Measurements from ENCODE around the gene METTL6. TPM values are rescaled to one million over a fixed set of nuclear protein-coding genes. Genes with fewer than 3 reads are reported as not detected.

Gene METTL6
- total RNA-seq, 1 experiment from 2014 or later: 25.6 TPM

DNA sequence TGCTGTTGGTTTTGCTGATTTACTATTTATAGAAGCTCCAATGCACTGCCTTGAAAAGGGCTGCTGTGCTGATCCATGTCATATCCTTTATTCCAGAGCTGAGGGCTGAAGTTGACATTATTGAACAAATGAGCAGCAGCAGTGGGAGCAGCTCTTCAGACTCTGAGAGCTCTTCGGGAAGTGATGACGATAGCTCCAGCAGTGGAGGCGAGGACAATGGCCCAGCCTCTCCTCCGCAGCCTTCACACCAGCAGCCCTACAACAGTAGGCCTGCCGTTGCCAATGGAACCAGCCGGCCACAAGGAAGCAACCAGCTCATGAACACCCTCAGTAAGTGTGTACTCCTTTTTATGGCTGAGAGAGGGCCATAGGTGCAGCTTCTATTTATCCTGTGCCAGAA, 8.9 kb upstream of the METTL6 start:
- H4K20me1 ChIP-seq (ENCODE audit: control insufficient read depth, insufficient read depth, insufficient read length): no peaks in the 10 kb centered on the region
- no peak overlapping the region for H2BK120ac ChIP-seq (ENCODE audit: low read depth, low read length, poor library complexity, severe bottlenecking)
- H2BK20ac ChIP-seq (ENCODE audit: low read depth, low read length, poor library complexity, severe bottlenecking): no peak overlapping the region
- no peaks in the 10 kb centered on the region for H3K79me1 ChIP-seq (ENCODE audit: insufficient read depth, low read depth, low read length, poor library complexity, severe bottlenecking)
- no peak overlapping the region for H2BK15ac ChIP-seq (ENCODE audit: low read depth, low read length)
- Mint-ChIP-seq H3K9me3 (no peaks in the 10 kb centered on the region), H3K36me3 (ENCODE audit: insufficient read depth in 1 of 3, low read depth in 3 of 3) (peaks cover 25 to 87% (median 83%) of the 10 kb centered on the region in 3 experiments; a peak in 6 of 7 replicates), H3K27ac (no peak overlapping the region), H3K4me1 (no peaks in the 10 kb centered on the region), H3K4me3 (no peak overlapping the region), H3K27me3 (ENCODE audit: low read depth) (no peaks in the 10 kb centered on the region)
- no peaks in the 10 kb centered on the region for H3K4me1 ChIP-seq (ENCODE audit: insufficient read depth, low read length)
- WGBS (ENCODE audit: extremely low coverage, insufficient read length, low lambda C conversion rate): no CpG with 5 or more reads among the region's 6 CpGs
- no peaks in the 10 kb centered on the region for H3K9me3 ChIP-seq (ENCODE audit: control insufficient read depth, low read depth, low read length)
- no peak overlapping the region for H2AFZ ChIP-seq (ENCODE audit: low read length)
- H3T11ph ChIP-seq (ENCODE audit: low read length): no peak overlapping the region
- no peak overlapping the region for H3K4ac ChIP-seq (ENCODE audit: low read depth, low read length)
- no peak overlapping the region for H4K91ac ChIP-seq (ENCODE audit: insufficient read length, low read depth, low read length)
- no peak overlapping the region for H2BK12ac ChIP-seq (ENCODE audit: insufficient read length, low read depth, low read length)
- H4K5ac ChIP-seq (ENCODE audit: insufficient read length, low read depth, low read length): no peak overlapping the region
- TF ChIP-seq, protein P1, sequence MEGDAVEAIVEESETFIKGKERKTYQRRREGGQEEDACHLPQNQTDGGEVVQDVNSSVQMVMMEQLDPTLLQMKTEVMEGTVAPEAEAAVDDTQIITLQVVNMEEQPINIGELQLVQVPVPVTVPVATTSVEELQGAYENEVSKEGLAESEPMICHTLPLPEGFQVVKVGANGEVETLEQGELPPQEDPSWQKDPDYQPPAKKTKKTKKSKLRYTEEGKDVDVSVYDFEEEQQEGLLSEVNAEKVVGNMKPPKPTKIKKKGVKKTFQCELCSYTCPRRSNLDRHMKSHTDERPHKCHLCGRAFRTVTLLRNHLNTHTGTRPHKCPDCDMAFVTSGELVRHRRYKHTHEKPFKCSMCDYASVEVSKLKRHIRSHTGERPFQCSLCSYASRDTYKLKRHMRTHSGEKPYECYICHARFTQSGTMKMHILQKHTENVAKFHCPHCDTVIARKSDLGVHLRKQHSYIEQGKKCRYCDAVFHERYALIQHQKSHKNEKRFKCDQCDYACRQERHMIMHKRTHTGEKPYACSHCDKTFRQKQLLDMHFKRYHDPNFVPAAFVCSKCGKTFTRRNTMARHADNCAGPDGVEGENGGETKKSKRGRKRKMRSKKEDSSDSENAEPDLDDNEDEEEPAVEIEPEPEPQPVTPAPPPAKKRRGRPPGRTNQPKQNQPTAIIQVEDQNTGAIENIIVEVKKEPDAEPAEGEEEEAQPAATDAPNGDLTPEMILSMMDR (conservative IDR thresholded peaks at IDR 0.05): no peak
- no peak overlapping the region for H3K56ac ChIP-seq (ENCODE audit: insufficient read length, low read depth, low read length)
- H2BK5ac ChIP-seq (ENCODE audit: insufficient read length, low read length): no peak overlapping the region
- no peak overlapping the region for H3K27ac ChIP-seq (ENCODE audit: insufficient read length, low read depth, low read length)
- H3K79me2 ChIP-seq (ENCODE audit: insufficient read depth, low read length): no peaks in the 10 kb centered on the region
- no peak overlapping the region for H4K8ac ChIP-seq (replicated peaks; ENCODE audit: insufficient read length, low read depth, low read length)
- no peak overlapping the region for H3K23ac ChIP-seq (ENCODE audit: insufficient read length, low read depth, low read length)
- H2AK5ac ChIP-seq (ENCODE audit: insufficient read length, low read length): no peak overlapping the region
- no peak overlapping the region for H3K4me2 ChIP-seq (ENCODE audit: insufficient read depth, insufficient read length, low read length)
- H3K14ac ChIP-seq (ENCODE audit: insufficient read depth, low read length): no peak overlapping the region
- H3K23me2 ChIP-seq (ENCODE audit: insufficient read length, low read depth, low read length, poor library complexity, severe bottlenecking): no peaks in the 10 kb centered on the region
- no peaks in the 10 kb centered on the region for H3K27me3 ChIP-seq (ENCODE audit: insufficient read depth, low read length)
- no peak overlapping the region for H3K9ac ChIP-seq (ENCODE audit: extremely low read depth, insufficient read length, low read length)
- no peak overlapping the region for H3K18ac ChIP-seq (ENCODE audit: insufficient read length, low read depth, low read length)
- DNase-seq: no peak
